ENCODE results near the gene TM4SF20.

Gene TM4SF20

GRCh38 chr2:227420087-227421052, 41.3 kb upstream of the TM4SF20 start:
- no CpG with 5 or more reads among the region's 15 CpGs for WGBS, 2 donors (ENCODE audit: extremely low coverage in 2 of 2, insufficient read length in 2 of 2, insufficient replicate concordance in 1 of 2)
- Histone ChIP-seq H3K4ac (ENCODE audit: low read length) (no peak overlapping the region), H3K27ac (replicated peaks; ENCODE audit: low read length) (no peak overlapping the region)

GRCh38 chr2:227416701-227417100, 37.6 kb upstream of the TM4SF20 start:
- Histone ChIP-seq H2AFZ (ENCODE audit: low read length) (no peak overlapping the region), H2BK5ac (ENCODE audit: low read length) (no peak overlapping the region), H3K4me1 (ENCODE audit: control insufficient read depth in 2 of 2, insufficient read depth in 1 of 2, low read depth in 1 of 2, low read length in 2 of 2) (no peaks in the 10 kb centered on the region), H2BK15ac (ENCODE audit: low read length) (no peak overlapping the region), H3K27ac (replicated peaks; ENCODE audit: low read length) (no peak overlapping the region), H3K23ac (ENCODE audit: low read depth, low read length, poor library complexity) (no peak overlapping the region), H3K79me1 (ENCODE audit: low read depth, low read length) (no peaks in the 10 kb centered on the region), H4K91ac (ENCODE audit: low read depth, low read length, poor library complexity) (no peak overlapping the region), H2BK12ac (ENCODE audit: low read length) (no peak overlapping the region), H3K4me2 (ENCODE audit: insufficient read depth, low read length, poor library complexity, severe bottlenecking) (no peak overlapping the region), H3K36me3 (replicated peaks in 1 of 2; ENCODE audit: control insufficient read depth in 2 of 2, insufficient read depth in 2 of 2, low read length in 2 of 2) (no peaks in the 10 kb centered on the region), H3K27me3 (ENCODE audit: control insufficient read depth in 3 of 3, insufficient read depth in 3 of 3, low read depth in 1 of 3, low read length in 3 of 3) (no peaks in the 10 kb centered on the region), H3K9ac (ENCODE audit: low read depth, low read length, poor library complexity) (no peak overlapping the region), H3K4me3 (ENCODE audit: low read length in 2 of 2) (no peak overlapping the region), H3K18ac (ENCODE audit: low read length) (no peak overlapping the region), H2BK120ac (ENCODE audit: low read depth, low read length) (no peak overlapping the region), H3K4ac (ENCODE audit: low read length) (no peak overlapping the region), H3K14ac (ENCODE audit: low read length) (no peak overlapping the region), H3K9me3 (replicated peaks in 1 of 2; ENCODE audit: control insufficient read depth in 2 of 2, insufficient read depth in 1 of 2, low read depth in 1 of 2, low read length in 2 of 2) (no peaks in the 10 kb centered on the region), H2AK5ac (ENCODE audit: low read depth, low read length) (no peak overlapping the region), H4K8ac (ENCODE audit: low read depth, low read length) (no peak overlapping the region)
- WGBS, 2 donors (ENCODE audit: extremely low coverage in 2 of 2, insufficient read length in 2 of 2, insufficient replicate concordance in 1 of 2), result no CpG with 5 or more reads among the region's 4 CpGs
- DNase-seq (ENCODE audit: low spot score), result no peak

More at GRCh38 chr2:227420087-227421052, 41.3 kb upstream of the TM4SF20 start:
- Histone ChIP-seq H4K91ac (ENCODE audit: low read depth, low read length, poor library complexity) (no peak overlapping the region), H2BK15ac (ENCODE audit: low read length) (no peak overlapping the region), H3K9me3 (replicated peaks in 1 of 2; ENCODE audit: control insufficient read depth in 2 of 2, insufficient read depth in 1 of 2, low read depth in 1 of 2, low read length in 2 of 2) (no peaks in the 10 kb centered on the region), H3K9ac (ENCODE audit: low read depth, low read length, poor library complexity) (no peak overlapping the region), H2AFZ (ENCODE audit: low read length) (no peak overlapping the region), H3K79me1 (ENCODE audit: low read depth, low read length) (no peaks in the 10 kb centered on the region), H4K8ac (ENCODE audit: low read depth, low read length) (no peak overlapping the region), H3K27me3 (ENCODE audit: control insufficient read depth in 3 of 3, insufficient read depth in 3 of 3, low read depth in 1 of 3, low read length in 3 of 3) (no peaks in the 10 kb centered on the region), H3K4me2 (ENCODE audit: insufficient read depth, low read length, poor library complexity, severe bottlenecking) (no peak overlapping the region), H3K36me3 (replicated peaks in 1 of 2; ENCODE audit: control insufficient read depth in 2 of 2, insufficient read depth in 2 of 2, low read length in 2 of 2) (no peaks in the 10 kb centered on the region), H3K18ac (ENCODE audit: low read length) (no peak overlapping the region), H3K4me3 (ENCODE audit: low read length in 2 of 2) (no peak overlapping the region), H3K4me1 (ENCODE audit: control insufficient read depth in 2 of 2, insufficient read depth in 1 of 2, low read depth in 1 of 2, low read length in 2 of 2) (no peaks in the 10 kb centered on the region), H3K23ac (ENCODE audit: low read depth, low read length, poor library complexity) (no peak overlapping the region), H2BK120ac (ENCODE audit: low read depth, low read length) (no peak overlapping the region), H3K14ac (ENCODE audit: low read length) (no peak overlapping the region), H2AK5ac (ENCODE audit: low read depth, low read length) (no peak overlapping the region), H2BK5ac (ENCODE audit: low read length) (no peak overlapping the region), H2BK12ac (ENCODE audit: low read length) (no peak overlapping the region)
- DNase-seq (ENCODE audit: low spot score), result no peak

GRCh38 chr2:227415538-227416424, 36.7 kb upstream of the TM4SF20 start:
- no peaks in the 10 kb centered on the region for H3K9me3 ChIP-seq (replicated peaks in 1 of 2; ENCODE audit: control insufficient read depth in 2 of 2, insufficient read depth in 1 of 2, low read depth in 1 of 2, low read length in 2 of 2)

GRCh38 chr2:227414846-227415245, 35.7 kb upstream of the TM4SF20 start:
- no peak overlapping the region for H3K27ac ChIP-seq (replicated peaks; ENCODE audit: low read length)
- no peak overlapping the region for H4K8ac ChIP-seq (ENCODE audit: low read depth, low read length)
- no peak overlapping the region for H2AK5ac ChIP-seq (ENCODE audit: low read depth, low read length)
- no peak overlapping the region for H3K4me2 ChIP-seq (ENCODE audit: insufficient read depth, low read length, poor library complexity, severe bottlenecking)
- no peak for DNase-seq (ENCODE audit: low spot score)
- H3K36me3 ChIP-seq (replicated peaks in 1 of 2; ENCODE audit: control insufficient read depth in 2 of 2, insufficient read depth in 2 of 2, low read length in 2 of 2), result no peaks in the 10 kb centered on the region
- H3K18ac ChIP-seq (ENCODE audit: low read length), result no peak overlapping the region
- no peak overlapping the region for H2BK120ac ChIP-seq (ENCODE audit: low read depth, low read length)
- H3K4me1 ChIP-seq (ENCODE audit: control insufficient read depth in 2 of 2, insufficient read depth in 1 of 2, low read depth in 1 of 2, low read length in 2 of 2), result no peaks in the 10 kb centered on the region
- no peak overlapping the region for H3K4ac ChIP-seq (ENCODE audit: low read length)
- no peak overlapping the region for H3K14ac ChIP-seq (ENCODE audit: low read length)
- no peaks in the 10 kb centered on the region for H3K79me1 ChIP-seq (ENCODE audit: low read depth, low read length)
- H2BK5ac ChIP-seq (ENCODE audit: low read length), result no peak overlapping the region
- H3K23ac ChIP-seq (ENCODE audit: low read depth, low read length, poor library complexity), result no peak overlapping the region
- no CpG with 5 or more reads among the region's 3 CpGs for WGBS, 2 donors (ENCODE audit: extremely low coverage in 2 of 2, insufficient read length in 2 of 2, insufficient replicate concordance in 1 of 2)
- H4K91ac ChIP-seq (ENCODE audit: low read depth, low read length, poor library complexity), result no peak overlapping the region
- no peak overlapping the region for H2BK12ac ChIP-seq (ENCODE audit: low read length)
- H3K4me3 ChIP-seq (ENCODE audit: low read length in 2 of 2), result no peak overlapping the region
- no peak overlapping the region for H2BK15ac ChIP-seq (ENCODE audit: low read length)
- no peak overlapping the region for H3K9ac ChIP-seq (ENCODE audit: low read depth, low read length, poor library complexity)
- no peaks in the 10 kb centered on the region for H3K9me3 ChIP-seq (replicated peaks in 1 of 2; ENCODE audit: control insufficient read depth in 2 of 2, insufficient read depth in 1 of 2, low read depth in 1 of 2, low read length in 2 of 2)
- H2AFZ ChIP-seq (ENCODE audit: low read length), result no peak overlapping the region
- H3K27me3 ChIP-seq (ENCODE audit: control insufficient read depth in 3 of 3, insufficient read depth in 3 of 3, low read depth in 1 of 3, low read length in 3 of 3), result no peaks in the 10 kb centered on the region

More at GRCh38 chr2:227415538-227416424, 36.7 kb upstream of the TM4SF20 start:
- Histone ChIP-seq H3K4me3 (ENCODE audit: low read length in 2 of 2) (no peak overlapping the region), H2AFZ (ENCODE audit: low read length) (no peak overlapping the region), H4K8ac (ENCODE audit: low read depth, low read length) (no peak overlapping the region), H2BK120ac (ENCODE audit: low read depth, low read length) (no peak overlapping the region), H3K4ac (ENCODE audit: low read length) (no peak overlapping the region), H3K4me2 (ENCODE audit: insufficient read depth, low read length, poor library complexity, severe bottlenecking) (no peak overlapping the region), H2BK5ac (ENCODE audit: low read length) (no peak overlapping the region), H3K9ac (ENCODE audit: low read depth, low read length, poor library complexity) (no peak overlapping the region), H3K18ac (ENCODE audit: low read length) (no peak overlapping the region), H3K79me1 (ENCODE audit: low read depth, low read length) (no peaks in the 10 kb centered on the region), H3K27me3 (ENCODE audit: control insufficient read depth in 3 of 3, insufficient read depth in 3 of 3, low read depth in 1 of 3, low read length in 3 of 3) (no peaks in the 10 kb centered on the region), H3K14ac (ENCODE audit: low read length) (no peak overlapping the region), H3K4me1 (ENCODE audit: control insufficient read depth in 2 of 2, insufficient read depth in 1 of 2, low read depth in 1 of 2, low read length in 2 of 2) (no peaks in the 10 kb centered on the region), H2BK12ac (ENCODE audit: low read length) (no peak overlapping the region), H4K91ac (ENCODE audit: low read depth, low read length, poor library complexity) (no peak overlapping the region), H2AK5ac (ENCODE audit: low read depth, low read length) (no peak overlapping the region), H3K36me3 (replicated peaks in 1 of 2; ENCODE audit: control insufficient read depth in 2 of 2, insufficient read depth in 2 of 2, low read length in 2 of 2) (no peaks in the 10 kb centered on the region), H2BK15ac (ENCODE audit: low read length) (no peak overlapping the region), H3K27ac (replicated peaks; ENCODE audit: low read length) (no peak overlapping the region), H3K23ac (ENCODE audit: low read depth, low read length, poor library complexity) (no peak overlapping the region)
- DNase-seq (ENCODE audit: low spot score), result no peak
- no CpG with 5 or more reads among the region's 10 CpGs for WGBS, 2 donors (ENCODE audit: extremely low coverage in 2 of 2, insufficient read length in 2 of 2, insufficient replicate concordance in 1 of 2)

Measured in neuronal stem cell (in vitro differentiated cells).